Progenitor cell of endocrine pancreas (in vitro differentiated cells): ENCODE measurements around the gene PPP2R5C. TPM values are rescaled to one million over a fixed set of nuclear protein-coding genes. Genes with fewer than 3 reads are reported as not detected.

Experiments used
- DNase-seq: peaks from one replicate; pipeline ENCODE4 v3.0.0; 2021; ENCODE audit warnings: low spot score; ENCODE audit not compliant: unreplicated experiment
- H3K27ac Mint-ChIP-seq: 2 replicates; pipeline ENCODE4 v1.8.0; 2021; ENCODE audit warnings: mild to moderate bottlenecking, moderate library complexity, mixed read lengths
- H3K27me3 Mint-ChIP-seq: 2 replicates; pipeline ENCODE4 v1.8.0; 2021; ENCODE audit warnings: mixed read lengths
- H3K36me3 Mint-ChIP-seq: 2 replicates; pipeline ENCODE4 v1.8.0; 2022; ENCODE audit warnings: mixed read lengths; ENCODE audit not compliant: insufficient read depth
- H3K4me1 Mint-ChIP-seq: 2 replicates; pipeline ENCODE4 v1.8.0; 2021; ENCODE audit warnings: low read depth, mixed read lengths
- H3K4me3 Mint-ChIP-seq: 2 replicates; pipeline ENCODE4 v1.8.0; 2021; ENCODE audit warnings: low read depth, mild to moderate bottlenecking, moderate library complexity, mixed read lengths
- H3K9me3 Mint-ChIP-seq: 2 replicates; pipeline ENCODE4 v1.8.0; 2021; ENCODE audit warnings: low read depth, mixed read lengths
- CTCF ChIP-seq: fragments of 200-600 bp; sonication (generic); IDR thresholded peaks from one replicate; pipeline ENCODE4 v1.5.0; 2021; ENCODE audit warnings: antibody characterized with exemption, mild to moderate bottlenecking; ENCODE audit not compliant: unreplicated experiment
- total RNA-seq: library from RNA; stranded (reverse); gene quantifications from 2 replicates; pipeline ENCODE4 v1.2.1, GENCODE V29; 2021

PPP2R5C gene
- total RNA-seq, 1 donor from 2014 or later, result 120 TPM

GRCh38 chr14:101929096-101929495 is 167.6 kb downstream of the PPP2R5C start:
- H3K9me3 Mint-ChIP-seq, result no peaks in the 10 kb centered on the region
- H3K4me1 Mint-ChIP-seq, result peaks cover 5% of the 10 kb centered on the region
- DNase-seq, result no peak
- no peak overlapping the region for H3K27ac Mint-ChIP-seq
- no peak for TF ChIP-seq CTCF
- H3K4me3 Mint-ChIP-seq, result no peak overlapping the region
- peaks cover 3% of the 10 kb centered on the region for H3K36me3 Mint-ChIP-seq
- H3K27me3 Mint-ChIP-seq, result no peaks in the 10 kb centered on the region

DNA sequence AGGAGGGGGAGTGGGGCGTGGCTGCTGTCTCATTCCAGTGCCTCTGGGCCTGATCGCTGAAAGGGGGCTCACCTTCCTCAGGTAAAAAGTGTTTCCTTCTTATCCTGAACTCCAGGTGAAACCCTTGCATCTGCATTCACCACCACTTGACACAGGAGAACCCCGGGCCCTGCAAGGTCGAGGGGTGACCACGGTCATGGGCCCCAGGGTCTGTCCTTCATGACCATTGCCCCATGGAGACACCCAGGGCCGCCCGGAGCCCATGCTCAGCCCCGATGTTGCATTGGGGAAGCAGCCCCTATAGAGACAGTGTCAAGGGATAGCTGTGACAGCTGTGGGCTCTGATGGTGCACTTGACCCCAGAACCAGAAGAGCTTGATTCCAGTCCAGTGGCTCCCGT is 168.4 kb downstream of the PPP2R5C start:
- Mint-ChIP-seq H3K4me1 (peaks cover 5% of the 10 kb centered on the region), H3K27ac (no peak overlapping the region), H3K36me3 (peaks cover 1% of the 10 kb centered on the region), H3K9me3 (no peaks in the 10 kb centered on the region), H3K27me3 (no peaks in the 10 kb centered on the region), H3K4me3 (no peak overlapping the region)
- DNase-seq, result no peak
- no peak for TF ChIP-seq CTCF

GRCh38 chr14:101932673-101933072 is 171.2 kb downstream of the PPP2R5C start:
- no peaks in the 10 kb centered on the region for H3K36me3 Mint-ChIP-seq
- H3K4me3 Mint-ChIP-seq, result peak overlapping the region; percentile 5
- no peak for DNase-seq
- no peak for TF ChIP-seq CTCF
- H3K4me1 Mint-ChIP-seq, result peaks cover 5% of the 10 kb centered on the region
- no peaks in the 10 kb centered on the region for H3K9me3 Mint-ChIP-seq
- H3K27ac Mint-ChIP-seq, result no peak overlapping the region
- no peaks in the 10 kb centered on the region for H3K27me3 Mint-ChIP-seq

DNA sequence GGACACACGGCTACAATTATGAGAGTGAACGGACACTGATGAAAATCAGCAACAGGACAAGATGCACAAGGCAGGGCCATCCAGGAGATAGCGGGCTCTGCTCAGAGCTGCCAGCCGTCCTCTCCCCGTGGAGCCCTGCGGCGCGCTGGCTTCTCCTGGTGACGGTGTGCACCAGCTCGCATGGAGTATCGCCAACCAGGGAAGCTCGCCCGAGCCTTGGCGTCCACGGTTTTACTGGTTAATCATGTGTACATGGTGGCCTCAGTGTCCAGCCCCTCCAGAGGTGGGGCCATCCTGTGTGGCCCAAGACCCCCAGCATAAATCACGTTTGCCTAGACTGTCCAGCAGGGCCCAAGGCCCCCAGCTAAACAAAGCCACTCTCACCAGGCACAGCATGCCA is 171.7 kb downstream of the PPP2R5C start:
- no peak overlapping the region for H3K27ac Mint-ChIP-seq
- DNase-seq, result no peak

DNA sequence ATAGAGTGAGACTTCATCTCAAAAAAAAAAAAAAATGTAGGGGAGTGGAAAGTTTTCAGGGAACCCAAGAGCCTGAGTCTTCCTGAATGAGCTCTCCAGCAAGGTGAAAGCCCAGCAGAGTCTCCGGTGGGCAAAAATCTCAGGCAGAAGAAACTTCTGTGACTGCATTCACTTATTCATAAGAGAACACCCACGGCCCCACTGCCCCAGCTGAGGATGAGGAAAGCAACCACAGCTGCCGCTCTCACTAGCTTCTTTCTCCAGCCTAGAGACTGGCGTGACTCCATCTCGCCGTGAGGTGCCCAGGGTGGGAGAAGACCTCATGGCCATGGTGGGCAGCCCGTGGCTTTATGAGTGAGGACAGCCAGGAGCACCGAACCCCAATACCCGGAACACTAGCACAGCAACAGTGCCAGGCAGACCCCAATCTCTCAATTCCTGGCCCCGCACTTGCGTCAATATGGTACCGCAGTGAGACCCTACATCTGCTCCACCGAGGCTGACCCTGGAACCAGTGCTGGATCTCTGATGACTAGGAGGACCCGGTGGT is 173.2 kb downstream of the PPP2R5C start:
- Mint-ChIP-seq H3K4me1 (peaks cover 5% of the 10 kb centered on the region), H3K4me3 (no peak overlapping the region), H3K36me3 (no peaks in the 10 kb centered on the region), H3K9me3 (no peaks in the 10 kb centered on the region), H3K27ac (no peak overlapping the region), H3K27me3 (peaks cover 12% of the 10 kb centered on the region)
- DNase-seq, result no peak
- TF ChIP-seq CTCF, result no peak

More for the DNA sequence above, 171.7 kb downstream of the PPP2R5C start:
- H3K36me3 Mint-ChIP-seq, result no peaks in the 10 kb centered on the region
- peaks cover 5% of the 10 kb centered on the region for H3K4me1 Mint-ChIP-seq
- no peak overlapping the region for H3K4me3 Mint-ChIP-seq
- no peaks in the 10 kb centered on the region for H3K9me3 Mint-ChIP-seq
- TF ChIP-seq CTCF, result no peak
- H3K27me3 Mint-ChIP-seq, result peaks cover 3% of the 10 kb centered on the region
